Stomach (tissue), 9 donors: Measurements from ENCODE around the gene NTRK3. TPM values are rescaled to one million over a fixed set of nuclear protein-coding genes. Genes with fewer than 3 reads are reported as not detected.

Source experiments
- DNase-seq, 2 donors: peaks; one replicate each; pipeline versions ENCODE4 v3.0.0 to v3.0.0-alpha.2; 2013 to 2019
- H3K27ac ChIP-seq, 5 donors: fragments of 200-600 bp in 4 of 5; sonication (generic) in 4 of 5; one replicate each; pipeline ENCODE4 v1.5.1; 2013 to 2019; ENCODE audit warnings: mild to moderate bottlenecking in 1 of 5, moderate library complexity in 1 of 5
- H3K27me3 ChIP-seq, 3 donors: fragments of 200-600 bp; sonication (generic); one replicate each; pipeline ENCODE4 v1.5.1; 2017 to 2019; ENCODE audit warnings: mixed run types in 1 of 3
- H3K36me3 ChIP-seq, 4 donors: fragments of 200-600 bp; sonication (generic); 1 replicate in 3 of 4; 2 replicates in 1 of 4; pipeline ENCODE4 v1.5.1; 2016 to 2019
- H3K4me1 ChIP-seq, 4 donors: fragments of 200-600 bp; sonication (generic); one replicate each; pipeline ENCODE4 v1.5.1; 2016 to 2019
- H3K4me3 ChIP-seq, 4 donors: fragments of 200-600 bp; sonication (generic) in 3 of 4; one replicate each; pipeline ENCODE4 v1.5.1; 2016 to 2019; ENCODE audit warnings: mild to moderate bottlenecking in 1 of 4
- H3K9me3 ChIP-seq, 4 donors: fragments of 200-600 bp; sonication (generic); one replicate each; pipeline ENCODE4 v1.5.1; 2016 to 2019
- CTCF ChIP-seq, 7 experiments: fragments of 450-650 bp in 4 of 7; fragments of 200-600 bp in 3 of 7; sonication (generic) in 3 of 7; IDR thresholded peaks; one replicate each; pipeline ENCODE4 v1.5.1; 2016 to 2019; ENCODE audit warnings: antibody characterized with exemption in 7 of 7, control low read depth in 2 of 7, mild to moderate bottlenecking in 1 of 7
- EP300 ChIP-seq: sonication (generic); formaldehyde crosslinking; IDR thresholded peaks from one replicate; pipeline ENCODE4 v1.6.1; 2017; ENCODE audit warnings: antibody characterized with exemption
- POLR2A ChIP-seq, 4 donors: fragments of 450-650 bp; IDR thresholded peaks; one replicate each; pipeline ENCODE4 v1.6.1; 2016; ENCODE audit warnings: antibody characterized with exemption in 4 of 4, control low read depth in 2 of 4, mild to moderate bottlenecking in 1 of 4, moderate library complexity in 1 of 4
- POLR2AphosphoS5 ChIP-seq, 3 donors: sonication (generic); formaldehyde crosslinking; IDR thresholded peaks; one replicate each; pipeline ENCODE4 v1.6.1; 2016; ENCODE audit warnings: antibody characterized with exemption in 3 of 3
- WGBS, 5 donors: extraction: QIAGEN DNeasy Blood & Tissue Kit in 3 of 5; methylation state at CpG; one replicate each; pipeline versions ENCODE4 v1.1.5 to v1.1.7; 2013 to 2018; 5-methylcytosine and 5-hydroxymethylcytosine counted together
- intact Hi-C: fragments of 100-400 bp; cut with DNase I; formaldehyde crosslinking; loops from one replicate; pipeline ENCODE4 v1.15.1; 2023; ENCODE audit warnings: low total_unique reads
- polyA plus RNA-seq, 3 donors: library from polyadenylated mRNA; stranded (reverse); fragments of 200-250 nt; gene quantifications; one replicate each; pipeline ENCODE4 v1.2.3, GENCODE V29; 2013
- total RNA-seq, 5 donors: library from RNA; depleted of rRNA; stranded (reverse); fragments of >200 nt; gene quantifications; one replicate each; pipeline versions ENCODE4 v1.1.0 to v1.2.3, GENCODE V29; 2014 to 2016
- donor health status: healthy with polysubstance abuse.
- donor health status: Bipolar disorder and iron deficiency.
- donor health status: healthy.

NTRK3 gene
- total and polyA plus RNA-seq, 8 donors, result under 0.01 to 18.2 (median 1.0) TPM; not detected in 1

- DNase-seq, result no peak
- TF ChIP-seq POLR2A (IDR thresholded peaks at IDR 0.05) (no peak), POLR2AphosphoS5 (IDR thresholded peaks at IDR 0.05) (no peak), CTCF (IDR thresholded peaks at IDR 0.05) (no peak), EP300 (no peak)
- no peaks in the 10 kb centered on the region for H3K36me3 ChIP-seq
- no peak overlapping the region for H3K4me3 ChIP-seq
- WGBS, 5 donors, result 86 to 93% (median 91%) methylated on average over 13 of the region's 13 CpGs
- no peak overlapping the region for H3K27ac ChIP-seq
- no peaks in the 10 kb centered on the region for H3K4me1 ChIP-seq
- H3K27me3 ChIP-seq, result peaks cover 0 to 12% (median 0%) of the 10 kb centered on the region in 3 donors
- intact Hi-C loops, result no loop called here
- H3K9me3 ChIP-seq, result no peaks in the 10 kb centered on the region
These were observed 223.8 kb downstream of the NTRK3 start for GRCh38 chr15:88032787-88033186.

GRCh38 chr15:88031461-88031860, 225.1 kb downstream of the NTRK3 start:
- WGBS, 5 donors, result 56 to 87% (median 75%) methylated on average over 2 of the region's 2 CpGs
- no peak for TF ChIP-seq CTCF (IDR thresholded peaks at IDR 0.05)
- TF ChIP-seq POLR2A (IDR thresholded peaks at IDR 0.05), result no peak
- TF ChIP-seq EP300, result no peak
- TF ChIP-seq POLR2AphosphoS5 (IDR thresholded peaks at IDR 0.05), result no peak
- H3K27me3 ChIP-seq, result peaks cover 0 to 12% (median 0%) of the 10 kb centered on the region in 3 donors
- H3K4me3 ChIP-seq, result no peak overlapping the region
- DNase-seq, result no peak
- H3K36me3 ChIP-seq, result no peaks in the 10 kb centered on the region
- no peak overlapping the region for H3K27ac ChIP-seq
- intact Hi-C loops, result no loop called here
- no peaks in the 10 kb centered on the region for H3K9me3 ChIP-seq
- H3K4me1 ChIP-seq, result no peaks in the 10 kb centered on the region

DNA sequence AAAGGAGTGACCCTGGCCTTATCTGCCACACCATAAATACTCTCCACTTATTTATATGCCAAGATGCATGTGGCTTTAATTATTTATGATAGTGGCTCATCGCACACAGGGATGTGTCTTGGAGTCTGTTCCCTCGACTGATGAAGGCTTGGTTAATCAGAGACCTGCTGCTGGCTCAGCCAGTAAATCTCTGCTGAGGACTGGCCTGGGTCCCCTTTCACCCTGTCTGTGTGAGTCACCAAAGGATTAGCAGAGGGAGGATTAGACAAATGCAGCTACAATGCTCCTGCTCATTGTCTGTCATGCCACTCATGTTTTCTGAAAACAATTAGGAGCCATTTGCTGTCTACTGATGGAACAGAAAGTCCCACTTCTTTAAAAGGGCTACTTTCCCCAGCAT, 226.8 kb downstream of the NTRK3 start:
- Histone ChIP-seq H3K4me3 (no peak overlapping the region), H3K4me1 (no peaks in the 10 kb centered on the region), H3K36me3 (no peaks in the 10 kb centered on the region), H3K27ac (no peak overlapping the region), H3K27me3 (peaks cover 0 to 12% (median 0%) of the 10 kb centered on the region in 3 donors), H3K9me3 (no peaks in the 10 kb centered on the region)
- 57 to 72% (median 61%) methylated on average over 2 of the region's 2 CpGs for WGBS, 5 donors
- no peak for DNase-seq
- TF ChIP-seq POLR2A (IDR thresholded peaks at IDR 0.05), result no peak
- no peak for TF ChIP-seq EP300
- TF ChIP-seq CTCF (IDR thresholded peaks at IDR 0.05), result no peak
- no peak for TF ChIP-seq POLR2AphosphoS5 (IDR thresholded peaks at IDR 0.05)
- intact Hi-C loops, result no loop called here

DNA sequence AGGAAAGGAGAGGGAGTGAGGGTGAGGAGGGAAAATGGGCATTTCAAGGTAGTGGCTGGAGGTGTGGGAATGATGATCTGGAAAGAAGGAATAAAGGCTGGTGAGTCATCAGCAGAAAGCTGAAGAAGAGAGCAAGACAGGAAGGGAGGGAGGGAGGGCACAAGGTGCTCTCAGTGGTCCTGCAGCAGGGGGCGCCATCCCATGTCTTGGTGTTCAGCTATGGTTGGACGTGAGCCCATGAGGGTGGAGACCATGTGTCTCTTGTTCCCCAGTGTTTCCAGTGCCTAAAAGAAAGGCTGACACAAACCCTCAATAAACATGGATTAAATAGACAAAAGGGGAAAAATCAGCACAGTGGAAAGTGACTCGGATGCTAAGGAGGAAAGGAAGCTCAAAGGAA, 228.5 kb downstream of the NTRK3 start:
- H3K36me3 ChIP-seq, result no peaks in the 10 kb centered on the region
- WGBS, 5 donors, result 59 to 75% (median 67%) methylated on average over 3 of the region's 3 CpGs
- intact Hi-C loops, result no loop called here
- H3K4me1 ChIP-seq, result no peaks in the 10 kb centered on the region
- TF ChIP-seq CTCF (IDR thresholded peaks at IDR 0.05), result no peak
- no peak for TF ChIP-seq POLR2AphosphoS5 (IDR thresholded peaks at IDR 0.05)
- no peak for TF ChIP-seq POLR2A (IDR thresholded peaks at IDR 0.05)
- TF ChIP-seq EP300, result no peak
- peaks cover 0 to 12% (median 0%) of the 10 kb centered on the region in 3 donors for H3K27me3 ChIP-seq
- no peak overlapping the region for H3K4me3 ChIP-seq
- no peak for DNase-seq
- no peaks in the 10 kb centered on the region for H3K9me3 ChIP-seq
- H3K27ac ChIP-seq, result no peak overlapping the region
